HepG2 (cell line): ENCODE data around the gene MARK2.

Source experiments
- JUND ChIP-seq: sonication (generic); formaldehyde crosslinking; IDR thresholded peaks from 2 replicates; pipeline ENCODE4 v1.8.0; 2022; ENCODE audit warnings: mild to moderate bottlenecking, missing genetic modification reagents
- NR3C1 ChIP-seq: sonication (generic); formaldehyde crosslinking; IDR thresholded peaks from 2 replicates; pipeline ENCODE4 v1.4.0; 2020; ENCODE audit warnings: missing genetic modification reagents
- ZMAT5 ChIP-seq: sonication (generic); formaldehyde crosslinking; IDR thresholded peaks from 2 replicates; pipeline ENCODE4 v1.5.0; 2020; ENCODE audit warnings: mild to moderate bottlenecking, low read depth, missing genetic modification reagents, borderline replicate concordance

GRCh38 chr11:63870351-63871140, 31.6 kb downstream of the MARK2 start:
- TF ChIP-seq JUND (no peak), ZMAT5 (no peak), NR3C1 (CRISPR knock-in tag) (no peak)
